NCI-H128 (cell line): ENCODE measurements around the gene GLS.

Source experiments
- DNase-seq: peaks from one replicate; lab custom pipeline; 2025; ENCODE audit not compliant: unreplicated experiment; lab: John Stamatoyannopoulos, UW

The GLS gene

DNA sequence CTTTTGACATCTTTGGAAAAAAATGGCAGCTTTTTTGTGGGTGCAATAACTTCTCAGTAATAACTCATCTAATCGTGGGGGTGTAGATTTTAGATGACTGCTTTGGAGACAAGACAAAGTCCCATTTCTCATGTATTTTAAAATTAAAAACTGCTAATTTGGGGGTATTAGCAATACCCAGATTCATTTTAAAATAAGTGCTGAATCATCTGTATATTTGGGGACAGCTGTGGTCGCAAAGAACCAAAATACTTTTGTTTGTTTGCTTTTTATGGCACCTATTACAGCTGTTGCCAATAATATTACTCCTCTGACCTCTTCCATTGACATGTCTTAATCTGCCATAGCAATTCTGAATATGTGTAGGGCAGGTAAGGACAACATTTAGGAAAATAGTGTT is 87.9 kb downstream of the GLS start:
- DNase-seq: no peak

DNA sequence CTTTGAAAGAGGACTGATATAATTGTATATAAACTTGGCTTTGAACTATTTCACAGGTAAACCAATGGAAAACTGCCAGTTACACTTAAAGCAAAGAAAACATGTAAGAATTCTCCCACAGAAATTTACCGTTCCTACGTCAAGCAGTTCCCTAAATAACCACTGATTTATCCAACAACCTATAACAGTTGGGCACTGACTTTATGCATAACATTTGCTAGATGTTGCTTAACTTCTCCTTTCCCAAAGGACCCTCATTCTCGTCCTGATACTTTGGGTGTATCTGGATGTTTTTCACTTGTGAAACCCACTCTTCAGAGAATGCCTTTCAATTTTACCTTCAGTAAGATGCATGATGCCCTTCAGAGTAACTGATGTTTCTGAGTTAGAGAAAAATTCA is 89.5 kb downstream of the GLS start:
- no peak for DNase-seq

DNA sequence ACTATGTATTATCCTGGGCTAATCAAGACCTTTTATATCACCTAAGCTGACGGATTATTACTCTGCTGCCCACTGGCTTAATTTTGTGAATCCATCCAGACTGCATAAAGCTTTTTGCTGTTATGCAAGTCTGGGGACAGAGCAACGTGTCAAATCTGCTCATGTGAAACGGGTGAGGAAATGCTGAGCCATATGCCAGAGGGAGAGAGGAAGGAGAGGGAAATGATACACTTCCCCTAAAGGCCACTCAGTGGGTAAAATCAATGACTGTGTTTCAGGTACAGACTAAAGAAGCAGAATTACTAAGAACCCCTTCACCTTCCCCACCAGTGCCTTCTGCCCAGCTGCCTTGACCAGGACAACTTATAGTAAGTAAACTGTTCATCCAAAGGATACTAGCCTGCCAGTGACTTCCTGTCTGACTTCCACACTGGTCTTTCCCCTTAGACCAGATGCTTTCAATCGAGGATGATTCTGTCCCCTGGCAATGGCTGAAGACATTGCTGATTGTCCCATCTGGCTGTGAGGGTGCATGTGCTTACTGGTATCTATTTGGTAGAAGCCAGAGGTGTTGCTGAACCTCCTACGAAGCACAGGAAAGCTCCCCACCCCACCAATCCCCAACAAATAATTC is 90.4 kb downstream of the GLS start:
- no peak for DNase-seq

DNA sequence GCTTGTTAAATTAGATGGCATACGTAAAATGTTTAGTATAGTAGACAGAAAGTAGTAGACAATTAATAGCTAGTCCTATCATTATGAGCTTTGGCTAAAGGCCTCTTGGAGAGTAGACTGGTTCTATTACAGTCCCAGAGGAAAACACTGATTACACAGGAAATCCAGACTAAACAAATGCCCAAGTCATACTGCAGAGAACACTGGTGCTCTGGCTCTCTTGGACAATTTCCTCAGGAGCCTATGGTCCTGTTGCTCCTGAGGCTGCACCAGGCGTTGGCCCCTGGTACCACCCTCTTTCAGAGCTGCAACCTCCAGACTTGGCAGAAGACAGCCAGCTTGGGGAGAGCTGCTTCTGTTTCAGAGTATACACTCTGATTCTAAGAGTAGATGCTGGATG is 91.6 kb downstream of the GLS start:
- DNase-seq: no peak

DNA sequence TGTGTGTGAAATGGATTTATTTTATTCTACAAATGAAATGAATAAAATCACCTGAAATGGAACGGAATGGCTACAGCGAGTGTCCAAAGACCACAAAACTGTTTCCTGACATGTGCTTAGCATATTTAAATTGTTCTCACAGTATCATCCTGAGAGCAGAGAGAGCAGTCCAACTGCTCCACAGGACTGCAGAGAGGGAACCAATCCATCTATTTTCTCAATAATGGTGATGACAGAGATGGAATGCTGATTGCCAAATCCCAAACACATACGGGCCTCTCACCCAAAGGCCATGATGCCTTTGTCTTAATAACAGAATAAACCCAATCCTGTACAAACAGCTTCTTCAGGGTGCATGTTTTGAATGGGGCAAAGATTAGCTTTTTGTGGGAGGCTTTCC is 92.2 kb downstream of the GLS start:
- DNase-seq: no peak

DNA sequence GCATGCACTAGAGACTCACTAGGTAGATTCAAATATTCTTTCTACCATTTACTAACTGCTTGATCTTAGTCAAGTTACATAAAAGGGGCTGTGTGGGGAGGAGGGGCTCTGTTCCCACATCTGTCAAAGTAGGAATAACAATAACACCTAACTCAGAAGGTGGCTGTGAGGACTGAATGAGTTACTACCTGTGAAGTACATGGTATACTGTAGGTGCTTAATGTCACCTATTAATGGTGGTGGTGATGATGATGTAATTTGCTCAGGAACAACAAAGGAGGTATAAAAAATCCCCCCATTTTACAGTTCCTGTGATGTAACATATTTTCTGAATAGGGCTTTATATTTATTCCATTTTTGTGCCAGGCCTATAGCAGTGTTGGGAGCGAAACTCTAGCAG is 92.6 kb downstream of the GLS start:
- no peak for DNase-seq

DNA sequence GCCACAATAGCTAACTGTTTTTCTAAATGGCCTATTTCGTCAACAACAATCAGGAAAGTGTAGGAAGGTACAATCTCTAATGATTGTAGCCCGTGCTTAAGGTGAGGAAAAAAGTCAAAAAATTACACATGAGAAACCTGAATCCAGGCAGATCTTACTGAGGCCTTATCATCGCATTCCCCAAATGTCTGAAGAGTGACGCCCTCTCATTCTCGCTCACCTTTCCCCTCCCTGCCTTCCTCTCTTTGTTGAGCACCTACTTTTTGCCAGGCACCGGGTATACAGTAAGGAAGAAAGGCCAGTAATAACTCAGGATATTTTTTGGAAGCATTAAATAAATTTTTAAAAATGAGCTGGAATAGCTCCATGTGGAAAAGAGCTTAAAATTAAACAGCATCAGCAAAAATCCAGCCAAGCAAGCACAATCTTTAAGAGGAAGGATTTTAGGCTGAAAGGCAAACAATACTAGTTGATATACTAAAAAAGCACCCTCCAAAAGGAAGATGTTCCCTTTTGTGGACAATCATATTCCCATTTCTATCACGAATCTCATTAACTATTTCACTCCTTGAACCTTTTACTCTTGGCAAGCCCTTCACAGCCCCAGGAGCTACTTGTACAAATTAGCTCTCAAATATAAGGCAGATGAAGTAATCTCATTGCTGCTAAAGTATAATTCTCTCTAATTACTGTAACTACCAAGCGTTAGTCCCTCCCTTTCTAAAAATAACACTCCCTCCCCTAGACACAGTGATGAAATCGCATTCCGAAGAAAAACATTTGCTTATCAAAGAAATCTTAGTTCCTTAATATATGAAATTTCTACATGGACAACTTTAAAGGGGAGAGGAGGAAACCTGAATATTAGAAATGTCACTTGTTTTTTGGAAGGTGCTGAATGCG is 93.4 kb downstream of the GLS start:
- DNase-seq: no peak

DNA sequence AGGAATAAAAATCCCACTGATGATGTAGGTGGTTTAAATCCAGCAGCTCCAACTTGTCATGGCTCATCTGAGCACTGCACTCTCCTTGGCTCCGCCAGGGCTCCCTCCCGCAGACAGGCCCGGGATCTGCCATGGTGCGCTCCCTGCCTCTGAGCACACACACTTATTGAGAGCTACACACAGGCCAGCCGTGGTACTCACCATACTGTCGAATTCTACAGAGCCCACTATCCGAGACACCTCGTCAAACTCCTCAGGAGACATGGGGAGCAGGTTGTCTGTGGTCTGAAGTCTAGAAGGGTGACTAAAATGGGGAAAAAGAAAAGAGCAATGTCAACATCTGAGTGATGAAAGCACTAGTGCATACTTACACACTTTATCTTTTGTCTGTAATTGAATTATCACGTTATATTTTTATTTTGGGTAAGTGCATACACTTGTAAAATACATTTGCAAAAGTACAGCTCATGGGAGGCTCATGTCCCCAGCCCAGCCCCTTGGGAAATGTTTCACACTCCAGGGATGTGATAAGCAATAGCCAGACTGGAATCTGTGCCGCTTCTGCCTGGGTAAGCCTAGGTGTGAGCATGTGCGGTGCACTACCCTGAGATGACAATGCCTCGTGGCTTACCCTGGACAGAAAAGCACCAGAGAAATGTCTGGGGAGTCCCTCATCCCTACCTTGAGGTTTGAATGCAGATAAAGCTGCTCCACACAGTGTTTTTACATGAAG is 94.2 kb downstream of the GLS start:
- DNase-seq: no peak

DNA sequence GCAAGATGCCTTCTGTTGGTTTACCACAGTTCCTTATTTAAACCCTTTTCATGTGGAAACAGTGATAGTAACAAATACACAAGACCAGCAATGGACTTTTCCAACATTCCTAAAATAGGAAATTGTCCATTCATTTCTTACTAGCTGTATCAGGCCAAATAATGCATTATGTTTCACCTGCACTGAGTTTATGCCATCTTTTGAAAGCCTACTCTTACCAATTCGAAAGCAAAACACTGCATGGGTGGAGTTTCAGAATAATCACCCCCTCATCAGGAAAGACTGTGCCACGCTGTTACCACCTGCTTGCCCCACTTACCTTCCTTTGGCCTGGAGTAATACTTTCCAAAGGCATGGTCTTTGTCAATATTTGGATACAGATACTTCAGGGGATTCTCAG is 95.9 kb downstream of the GLS start:
- no peak for DNase-seq

DNA sequence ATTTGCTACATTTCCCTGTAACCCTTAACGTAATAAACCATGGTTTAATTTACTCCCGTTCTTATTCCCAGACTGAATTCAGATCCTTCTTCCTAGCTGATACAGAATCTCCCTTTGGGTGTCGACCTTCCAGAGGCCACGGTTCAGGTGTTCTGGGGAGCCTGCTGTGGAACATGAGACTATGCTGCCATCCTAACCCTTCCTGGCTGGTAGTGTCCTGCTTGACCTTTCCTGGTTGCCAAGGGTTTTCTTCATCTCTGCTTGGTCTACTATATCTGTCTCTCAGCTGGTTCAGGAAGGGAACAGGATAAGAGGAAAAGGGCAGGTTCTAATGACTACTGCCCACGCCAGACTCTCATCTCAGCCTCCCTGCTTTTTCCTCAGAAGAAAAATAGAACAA is 96.9 kb downstream of the GLS start:
- no peak for DNase-seq

DNA sequence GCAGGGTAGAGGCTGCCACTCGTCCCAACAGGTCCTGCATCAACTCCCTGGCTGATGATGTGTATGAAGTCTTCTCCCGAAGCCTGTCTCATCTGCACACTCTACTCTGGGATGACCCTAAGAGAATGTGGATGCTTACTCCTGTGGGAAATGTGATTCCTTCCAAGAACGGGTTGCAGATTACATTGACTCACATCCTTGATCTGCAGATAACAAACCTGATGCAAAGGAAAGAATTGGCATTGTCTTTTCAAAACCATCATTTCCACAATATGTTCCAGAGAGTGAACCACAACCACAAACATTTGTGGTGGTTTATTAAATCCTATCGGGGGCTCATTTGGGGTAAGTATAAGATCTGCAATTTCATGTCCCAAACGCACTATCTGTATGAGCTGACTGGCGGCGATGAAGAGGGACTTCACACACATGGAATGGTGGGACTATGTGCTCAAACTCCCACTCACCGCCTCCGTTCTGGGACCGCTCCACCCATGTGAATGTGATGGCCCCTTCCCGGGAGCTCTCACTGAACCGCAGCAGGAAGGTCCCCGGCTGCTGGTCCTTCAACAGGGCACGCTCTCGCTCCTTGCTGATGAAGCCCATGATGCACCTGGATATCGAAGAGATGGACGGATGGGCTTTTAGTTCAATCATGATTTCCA is 97.9 kb downstream of the GLS start:
- DNase-seq: no peak

DNA sequence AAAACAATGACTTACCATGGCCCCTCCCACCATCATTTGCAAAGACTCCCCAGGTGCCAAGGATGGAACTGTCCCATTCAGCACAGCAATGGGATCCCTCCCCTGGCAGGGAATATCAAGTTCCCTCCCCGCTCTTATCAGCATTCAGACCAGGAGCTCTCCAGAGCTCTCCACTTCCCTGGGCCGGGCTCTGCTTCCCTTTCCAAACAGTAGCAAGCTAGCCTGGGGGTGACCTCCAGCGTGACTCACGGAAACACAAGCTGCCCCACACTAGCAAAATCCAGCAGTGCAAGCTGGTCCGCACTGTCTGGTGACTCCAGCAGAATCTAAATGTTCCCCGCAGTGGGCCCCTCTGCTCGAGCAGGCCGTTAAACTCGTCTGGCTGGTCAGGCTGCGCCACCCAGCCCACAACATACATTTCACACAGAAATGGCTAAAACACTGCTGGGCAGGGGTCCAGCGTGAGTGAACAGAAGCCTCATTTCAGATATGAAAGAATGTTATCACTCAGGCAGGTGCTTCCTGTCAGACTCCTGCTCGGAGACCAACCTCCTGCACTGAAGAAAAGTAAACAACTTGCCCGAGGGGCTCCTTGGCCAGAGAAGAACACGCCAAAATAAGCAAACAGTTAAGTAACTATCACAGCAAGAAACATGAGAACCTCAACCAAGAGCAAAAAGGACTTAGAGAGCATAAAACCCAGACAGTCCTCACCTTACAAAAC is 99.4 kb downstream of the GLS start:
- DNase-seq: no peak

DNA sequence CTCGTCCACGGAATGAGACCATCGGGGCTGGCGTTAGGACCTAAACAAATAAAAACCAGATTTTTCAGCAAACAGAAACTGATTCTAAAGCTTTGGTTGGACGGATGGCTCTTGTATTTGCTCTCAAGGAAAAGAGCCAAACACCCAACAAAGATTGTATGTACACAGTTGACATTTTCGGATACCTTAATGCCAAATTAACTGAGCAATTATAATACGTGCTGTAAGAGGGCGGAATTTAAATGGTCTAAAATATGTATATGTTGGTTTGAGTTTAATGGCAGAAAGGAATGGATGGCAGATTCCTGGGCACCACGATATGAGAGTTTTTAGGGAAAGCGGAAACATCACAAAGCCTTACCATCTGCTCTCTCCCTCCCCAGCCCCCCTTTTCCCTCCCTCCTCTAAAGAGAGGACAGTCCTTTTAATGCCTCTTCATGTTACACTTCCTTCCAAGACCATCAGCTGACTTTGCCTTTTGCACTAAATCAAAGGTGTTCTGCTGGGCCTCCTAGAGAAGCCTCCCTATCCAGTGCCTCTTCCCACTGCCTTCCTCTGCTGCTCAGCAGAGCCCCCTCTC is 100.1 kb downstream of the GLS start:
- DNase-seq: no peak

DNA sequence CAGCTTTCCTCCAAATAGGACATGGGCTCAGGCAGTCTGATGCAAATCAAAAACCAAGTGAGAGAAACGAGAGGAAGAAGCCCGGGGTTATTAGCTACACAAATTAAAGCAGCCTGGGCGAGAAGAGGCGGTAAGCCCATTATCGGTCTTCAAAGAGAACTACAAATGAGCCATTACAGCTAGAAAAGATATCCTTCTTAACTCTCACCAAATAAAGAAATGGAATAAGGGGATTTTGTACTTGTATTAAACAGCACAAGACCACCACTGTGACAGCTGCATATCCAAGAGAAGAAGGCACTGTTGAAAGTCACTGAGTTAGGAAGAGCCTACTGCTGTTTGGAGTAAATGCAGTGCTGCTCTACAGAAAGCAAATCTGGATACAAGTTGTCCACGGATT is 100.7 kb downstream of the GLS start:
- no peak for DNase-seq

DNA sequence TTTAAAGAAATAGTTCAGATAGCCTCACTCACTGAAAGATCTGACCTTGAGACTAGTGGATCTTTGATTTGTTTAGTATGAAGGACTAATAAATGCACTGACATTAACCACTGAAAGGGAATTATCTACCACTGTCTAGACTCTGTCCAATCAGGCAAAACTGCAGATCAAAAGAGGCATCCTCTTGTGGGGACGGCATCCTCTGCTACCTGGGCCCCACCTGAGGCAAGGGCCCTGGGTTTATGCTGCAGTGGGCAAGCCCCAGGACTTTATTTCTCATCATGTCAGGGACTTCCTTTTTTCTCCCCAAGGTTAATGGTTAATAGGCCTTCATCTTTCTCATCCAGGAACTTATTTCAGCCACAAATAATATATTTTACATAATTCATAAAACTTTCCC is 101.1 kb downstream of the GLS start:
- DNase-seq: no peak

DNA sequence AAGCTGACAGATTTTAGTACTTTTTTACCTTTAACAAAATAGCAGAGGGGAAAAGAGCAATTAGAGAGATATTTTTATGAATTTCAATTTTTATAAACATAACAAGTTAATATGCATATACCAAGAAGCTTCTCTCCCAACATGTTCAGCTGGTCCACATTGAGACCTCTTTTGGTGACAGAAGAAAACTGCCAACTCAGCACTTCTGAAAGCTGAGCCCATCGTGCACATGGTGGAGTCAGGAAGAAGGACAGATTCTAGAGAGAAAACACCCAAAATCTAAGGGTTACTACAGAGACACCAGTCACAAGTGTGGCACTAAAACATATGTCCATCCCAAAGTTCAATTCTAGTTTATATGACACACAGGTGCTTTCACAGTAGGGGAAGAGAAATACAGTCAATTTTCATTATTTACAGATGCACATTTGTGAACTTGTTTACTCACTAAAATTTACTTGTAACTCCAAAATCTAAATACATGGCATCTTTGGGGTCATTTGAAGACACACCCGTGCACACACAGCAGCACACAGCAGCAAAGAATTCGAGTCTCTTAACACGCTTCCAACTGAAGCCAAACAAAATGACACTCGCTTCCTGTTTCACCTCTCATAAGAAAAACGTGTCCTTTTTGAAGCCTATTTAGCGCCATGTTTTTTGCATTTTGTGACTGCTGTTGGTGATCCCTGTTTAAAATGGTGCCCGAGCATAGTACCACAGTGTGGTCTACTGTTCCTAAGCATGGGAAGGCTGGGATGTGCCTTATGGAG is 101.8 kb downstream of the GLS start:
- no peak for DNase-seq

DNA sequence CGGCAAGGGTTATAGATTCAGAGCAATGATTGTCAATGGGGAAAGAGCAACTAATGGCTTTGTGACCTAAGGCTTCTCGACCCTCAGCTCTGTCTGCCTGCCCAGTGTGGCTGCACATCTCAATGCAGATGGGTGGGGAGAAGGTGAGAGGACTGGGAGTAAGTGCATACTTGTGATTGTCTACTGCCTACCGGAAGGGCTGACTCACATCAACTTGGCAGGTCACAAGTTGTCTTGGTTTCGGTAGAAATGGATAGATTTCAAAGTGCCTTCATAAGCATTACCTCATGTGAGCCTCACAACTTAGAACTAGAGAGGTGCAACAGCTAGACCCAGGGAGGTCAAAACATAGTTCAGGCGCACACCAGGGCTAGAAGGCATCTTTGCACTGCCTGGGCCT is 104.0 kb downstream of the GLS start:
- no peak for DNase-seq

DNA sequence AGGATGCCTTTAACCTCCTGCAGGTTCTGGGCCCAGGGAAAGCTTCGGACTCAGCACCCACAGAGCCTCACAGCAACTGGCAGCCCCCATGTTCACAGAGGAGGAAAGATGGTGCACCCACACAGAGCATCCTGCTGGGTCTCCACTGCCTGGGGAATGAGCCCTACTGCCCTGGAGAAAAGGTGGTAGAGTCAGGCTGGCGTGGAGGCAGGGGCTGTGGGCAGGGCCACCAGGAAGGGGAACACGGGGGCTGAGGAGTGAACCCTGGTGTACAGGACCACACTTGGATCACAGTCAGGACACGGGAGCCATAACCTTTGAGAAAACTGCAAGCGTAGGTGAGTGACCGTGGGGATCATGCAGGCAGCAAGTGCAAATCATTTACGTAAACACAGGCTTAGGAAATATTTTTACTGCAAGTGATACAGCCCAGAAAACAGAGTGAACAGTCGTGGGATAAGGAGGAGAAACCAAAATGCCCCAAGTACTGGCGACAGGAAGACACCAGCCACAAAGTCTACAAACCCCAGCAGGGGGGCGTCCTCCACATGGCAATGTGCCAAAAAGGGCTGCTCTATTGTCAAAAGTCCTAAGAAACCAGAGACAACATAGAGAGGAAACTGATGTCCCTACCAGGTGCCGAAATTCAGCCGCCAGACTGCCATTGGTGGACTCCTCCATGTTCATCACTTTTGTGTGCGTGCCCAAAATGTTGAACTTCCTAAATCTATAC is 105.8 kb downstream of the GLS start:
- DNase-seq: no peak

DNA sequence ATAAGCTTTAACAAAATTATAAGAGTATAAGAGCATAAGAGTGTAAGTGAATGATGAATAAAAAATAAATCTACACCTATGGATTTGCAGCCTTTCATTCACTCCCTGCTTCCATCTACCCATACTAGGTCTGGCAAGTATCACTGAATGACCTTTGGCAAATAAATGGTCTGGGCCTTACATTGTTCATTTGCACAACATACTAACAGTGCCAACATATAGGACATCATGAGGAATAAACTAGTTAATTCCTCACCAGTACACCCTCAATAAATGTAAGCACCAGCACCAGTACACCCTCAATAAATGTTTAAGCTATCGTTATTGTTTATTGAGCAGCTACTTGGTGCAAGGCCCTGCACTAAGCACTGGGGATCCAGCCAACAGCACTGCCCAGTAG is 106.5 kb downstream of the GLS start:
- DNase-seq: no peak
